Measurements from ENCODE around the gene ZBTB46. TPM values are rescaled to one million over a fixed set of nuclear protein-coding genes. Genes with fewer than 3 reads are reported as not detected.
"Not testable (repeated sequence)": the region's sequence is repeated elsewhere in the genome, so short reads cannot be mapped to it uniquely, and the experiment has no call there.

Gene ZBTB46
- total RNA-seq, 1 experiment from 2014 or later: 10.7 TPM

DNA sequence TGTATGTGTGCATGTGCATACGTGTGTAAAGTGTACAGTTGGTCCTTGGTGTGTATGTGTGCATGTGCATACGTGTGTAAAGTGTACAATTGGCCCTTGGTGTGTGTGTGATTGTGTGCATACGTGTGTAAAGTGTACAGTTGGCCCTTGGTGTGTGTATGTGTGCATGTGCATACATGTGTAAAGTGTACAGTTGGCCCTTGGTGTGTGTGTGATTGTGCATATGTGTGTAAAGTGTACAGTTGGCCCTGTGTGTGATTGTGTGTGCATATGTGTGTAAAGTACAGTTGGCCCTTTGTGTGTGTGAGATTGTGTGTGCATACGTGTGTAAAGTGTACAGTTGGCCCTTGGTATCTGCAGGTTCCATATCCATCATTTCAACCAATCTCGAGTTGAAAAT is 99.7 kb downstream of the ZBTB46 start:
- H4K20me1 ChIP-seq (ENCODE audit: insufficient read depth): no peaks in the 10 kb centered on the region
- DNase-seq (ENCODE audit: low read depth, low spot score): no peak
- H3K9me3 ChIP-seq (ENCODE audit: control insufficient read depth in 1 of 2, insufficient read depth in 1 of 2, low read depth in 1 of 2, low read length in 2 of 2): no peaks in the 10 kb centered on the region
- ATAC-seq: no peak
- ChIA-PET RAD21 (ENCODE audit: low non-redundant PET in 1 of 2, low total read pairs in 2 of 2, uncharacterized antibody in 2 of 2, unreplicated experiment in 2 of 2) (no interaction called here), POLR2A (no interaction called here), CTCF (no interaction called here)
- no peak overlapping the region for H3K4me2 ChIP-seq (ENCODE audit: low read length)
- peaks cover 72% of the 10 kb centered on the region for H3K79me2 ChIP-seq (ENCODE audit: insufficient read depth, low read length)
- no peaks in the 10 kb centered on the region for H3K27me3 ChIP-seq (ENCODE audit: insufficient read depth, low read length)
- no TSS peak for BruUV-seq (replicated peaks)
- no peak overlapping the region for H2AFZ ChIP-seq (ENCODE audit: low read depth, low read length, poor library complexity, severe bottlenecking)
- H3K9me2 ChIP-seq (ENCODE audit: insufficient read depth): no peaks in the 10 kb centered on the region
- TF ChIP-seq JUND (IDR thresholded peaks at IDR 0.05) (no peak), MAX (IDR thresholded peaks at IDR 0.05) (no peak), SRF (IDR thresholded peaks at IDR 0.05; ENCODE audit: low read depth) (no peak), EZH2phosphoT487 (IDR thresholded peaks at IDR 0.05; ENCODE audit: borderline replicate concordance) (no peak), RAD21 (IDR thresholded peaks at IDR 0.05; ENCODE audit: low read depth) (no peak), POLR2A (IDR thresholded peaks at IDR 0.05; ENCODE audit: borderline replicate concordance, extremely low read depth, insufficient read depth, insufficient read length) (no peak), SP1 (IDR thresholded peaks at IDR 0.05; ENCODE audit: low read depth) (no peak), FOSL1 (IDR thresholded peaks at IDR 0.05; ENCODE audit: low read depth) (no peak), ZBTB33 (IDR thresholded peaks at IDR 0.05; ENCODE audit: extremely low read depth, insufficient replicate concordance, low read length) (no peak), CTCF (IDR thresholded peaks at IDR 0.05 in 2 of 3, conservative IDR thresholded peaks at IDR 0.05 in 1 of 3; ENCODE audit: borderline replicate concordance in 1 of 3, insufficient read depth in 1 of 3, low read depth in 2 of 3, low read length in 2 of 3) (no peak), TCF7L2 (IDR thresholded peaks at IDR 0.05; ENCODE audit: borderline replicate concordance, extremely low read depth, insufficient read depth, insufficient read length) (no peak), EGR1 (IDR thresholded peaks at IDR 0.05; ENCODE audit: low read depth) (no peak)
- TF ChIP-seq, protein P1, sequence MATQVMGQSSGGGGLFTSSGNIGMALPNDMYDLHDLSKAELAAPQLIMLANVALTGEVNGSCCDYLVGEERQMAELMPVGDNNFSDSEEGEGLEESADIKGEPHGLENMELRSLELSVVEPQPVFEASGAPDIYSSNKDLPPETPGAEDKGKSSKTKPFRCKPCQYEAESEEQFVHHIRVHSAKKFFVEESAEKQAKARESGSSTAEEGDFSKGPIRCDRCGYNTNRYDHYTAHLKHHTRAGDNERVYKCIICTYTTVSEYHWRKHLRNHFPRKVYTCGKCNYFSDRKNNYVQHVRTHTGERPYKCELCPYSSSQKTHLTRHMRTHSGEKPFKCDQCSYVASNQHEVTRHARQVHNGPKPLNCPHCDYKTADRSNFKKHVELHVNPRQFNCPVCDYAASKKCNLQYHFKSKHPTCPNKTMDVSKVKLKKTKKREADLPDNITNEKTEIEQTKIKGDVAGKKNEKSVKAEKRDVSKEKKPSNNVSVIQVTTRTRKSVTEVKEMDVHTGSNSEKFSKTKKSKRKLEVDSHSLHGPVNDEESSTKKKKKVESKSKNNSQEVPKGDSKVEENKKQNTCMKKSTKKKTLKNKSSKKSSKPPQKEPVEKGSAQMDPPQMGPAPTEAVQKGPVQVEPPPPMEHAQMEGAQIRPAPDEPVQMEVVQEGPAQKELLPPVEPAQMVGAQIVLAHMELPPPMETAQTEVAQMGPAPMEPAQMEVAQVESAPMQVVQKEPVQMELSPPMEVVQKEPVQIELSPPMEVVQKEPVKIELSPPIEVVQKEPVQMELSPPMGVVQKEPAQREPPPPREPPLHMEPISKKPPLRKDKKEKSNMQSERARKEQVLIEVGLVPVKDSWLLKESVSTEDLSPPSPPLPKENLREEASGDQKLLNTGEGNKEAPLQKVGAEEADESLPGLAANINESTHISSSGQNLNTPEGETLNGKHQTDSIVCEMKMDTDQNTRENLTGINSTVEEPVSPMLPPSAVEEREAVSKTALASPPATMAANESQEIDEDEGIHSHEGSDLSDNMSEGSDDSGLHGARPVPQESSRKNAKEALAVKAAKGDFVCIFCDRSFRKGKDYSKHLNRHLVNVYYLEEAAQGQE (IDR thresholded peaks at IDR 0.05; ENCODE audit: low read depth): no peak
- H3K27ac ChIP-seq (ENCODE audit: low read depth, low read length): no peak overlapping the region
- peaks cover 0 to 23% of the 10 kb centered on the region in 2 experiments; a peak in 2 of 4 replicates for H3K36me3 ChIP-seq (ENCODE audit: control insufficient read depth in 1 of 2, insufficient read depth in 2 of 2, low read length in 2 of 2)
- H3K4me3 ChIP-seq (replicated peaks in 1 of 2; ENCODE audit: low read depth in 1 of 2, low read length in 2 of 2): no peak overlapping the region
- peaks cover 3 to 11% of the 10 kb centered on the region in 2 experiments; a peak in 3 of 4 replicates for H3K4me1 ChIP-seq (ENCODE audit: control insufficient read depth in 1 of 2, insufficient read depth in 2 of 2, low read length in 2 of 2)
- intact Hi-C loops (cut with micrococcal nuclease): loop anchor here (10.0 kb wide), 1 partner anchor 133 kb away; the partner anchor contains the start of genes ABHD16B and TPD52L2
- no peak overlapping the region for H3K9ac ChIP-seq (ENCODE audit: low read length)

DNA sequence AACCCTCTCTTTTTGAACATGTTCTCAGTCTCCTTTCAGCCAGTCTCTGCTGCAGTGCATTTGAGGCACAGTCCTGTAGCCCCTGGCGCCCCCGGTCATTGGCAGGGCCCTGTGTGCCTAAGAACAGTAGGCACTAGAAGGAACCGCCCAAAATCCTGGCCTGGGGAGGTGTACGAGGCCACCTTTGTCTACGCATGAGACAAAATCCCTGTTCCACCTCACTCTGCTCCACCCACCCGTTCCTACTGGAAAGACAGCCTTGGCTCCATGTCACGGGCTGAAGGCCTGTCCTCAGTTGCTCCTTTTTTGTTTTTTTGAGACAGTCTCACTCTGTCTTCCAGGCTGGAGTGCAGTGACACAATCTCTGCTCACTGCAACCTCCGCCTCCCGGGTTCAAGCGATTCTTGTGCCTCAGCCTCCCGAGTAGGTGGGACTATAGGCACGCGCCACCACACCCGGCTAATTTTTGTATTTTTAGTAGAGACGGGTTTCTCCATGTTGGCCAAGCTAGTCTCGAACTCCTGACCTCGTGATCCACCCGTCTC is 100.8 kb downstream of the ZBTB46 start:
- H3K4me2 ChIP-seq (ENCODE audit: low read length): not testable (repeated sequence)

More for the DNA sequence above, 100.8 kb downstream of the ZBTB46 start:
- H3K27ac ChIP-seq (ENCODE audit: low read depth, low read length); H3K4me3 ChIP-seq (replicated peaks in 1 of 2; ENCODE audit: low read depth in 1 of 2, low read length in 2 of 2); DNase-seq (ENCODE audit: low read depth, low spot score); H3K9me2 ChIP-seq (ENCODE audit: insufficient read depth); H2AFZ ChIP-seq (ENCODE audit: low read depth, low read length, poor library complexity, severe bottlenecking); CTCF ChIA-PET; BruUV-seq (replicated peaks); H3K9me3 ChIP-seq (ENCODE audit: control insufficient read depth in 1 of 2, insufficient read depth in 1 of 2, low read depth in 1 of 2, low read length in 2 of 2); RAD21 ChIA-PET (ENCODE audit: low non-redundant PET in 1 of 2, low total read pairs in 2 of 2, uncharacterized antibody in 2 of 2, unreplicated experiment in 2 of 2); H3K27me3 ChIP-seq (ENCODE audit: insufficient read depth, low read length); POLR2A ChIA-PET; ATAC-seq; H4K20me1 ChIP-seq (ENCODE audit: insufficient read depth); H3K9ac ChIP-seq (ENCODE audit: low read length); H3K4me1 ChIP-seq (ENCODE audit: control insufficient read depth in 1 of 2, insufficient read depth in 2 of 2, low read length in 2 of 2): not testable (repeated sequence)
- intact Hi-C loops (cut with micrococcal nuclease): loop anchor here (10.0 kb wide), 1 partner anchor 135 kb away; the partner anchor contains the start of genes ABHD16B and TPD52L2
- peaks cover 0 to 25% of the 10 kb centered on the region in 2 experiments; a peak in 2 of 4 replicates for H3K36me3 ChIP-seq (ENCODE audit: control insufficient read depth in 1 of 2, insufficient read depth in 2 of 2, low read length in 2 of 2)
- H3K79me2 ChIP-seq (ENCODE audit: insufficient read depth, low read length): peaks cover 82% of the 10 kb centered on the region

All from HCT116 (cell line).